ENCODE data around the gene PRKAG2.

- TF ChIP-seq POLR2A (IDR thresholded peaks at IDR 0.05) (no peak), CTCF (IDR thresholded peaks at IDR 0.05) (no peak), EP300 (IDR thresholded peaks at IDR 0.05) (no peak)
These were observed 84.8 kb downstream of the PRKAG2 start for GRCh38 chr7:151792086-151792485.
